ENCODE data around the gene TLR7.

DNA sequence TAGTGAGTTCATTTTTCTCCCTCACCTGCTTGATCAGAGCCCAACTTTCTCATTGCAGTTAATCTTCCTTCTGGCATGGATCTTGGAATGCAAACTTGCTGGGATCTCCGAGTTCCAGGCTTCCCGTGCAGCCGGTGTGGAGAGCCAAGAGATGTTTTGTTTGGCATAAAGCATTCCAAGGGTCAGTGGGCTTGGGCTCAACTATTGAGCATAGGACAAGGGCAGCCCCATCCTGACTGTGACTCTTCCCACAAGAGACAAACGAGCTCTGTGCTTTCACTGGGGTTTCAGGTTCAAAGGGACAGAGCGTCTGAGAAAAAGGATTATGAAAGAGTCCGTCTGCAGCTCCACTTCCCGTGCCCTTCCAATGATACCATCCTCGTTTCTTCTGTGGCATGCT lies 10.5 kb downstream of the TLR7 start:
- TF ChIP-seq, protein P1, sequence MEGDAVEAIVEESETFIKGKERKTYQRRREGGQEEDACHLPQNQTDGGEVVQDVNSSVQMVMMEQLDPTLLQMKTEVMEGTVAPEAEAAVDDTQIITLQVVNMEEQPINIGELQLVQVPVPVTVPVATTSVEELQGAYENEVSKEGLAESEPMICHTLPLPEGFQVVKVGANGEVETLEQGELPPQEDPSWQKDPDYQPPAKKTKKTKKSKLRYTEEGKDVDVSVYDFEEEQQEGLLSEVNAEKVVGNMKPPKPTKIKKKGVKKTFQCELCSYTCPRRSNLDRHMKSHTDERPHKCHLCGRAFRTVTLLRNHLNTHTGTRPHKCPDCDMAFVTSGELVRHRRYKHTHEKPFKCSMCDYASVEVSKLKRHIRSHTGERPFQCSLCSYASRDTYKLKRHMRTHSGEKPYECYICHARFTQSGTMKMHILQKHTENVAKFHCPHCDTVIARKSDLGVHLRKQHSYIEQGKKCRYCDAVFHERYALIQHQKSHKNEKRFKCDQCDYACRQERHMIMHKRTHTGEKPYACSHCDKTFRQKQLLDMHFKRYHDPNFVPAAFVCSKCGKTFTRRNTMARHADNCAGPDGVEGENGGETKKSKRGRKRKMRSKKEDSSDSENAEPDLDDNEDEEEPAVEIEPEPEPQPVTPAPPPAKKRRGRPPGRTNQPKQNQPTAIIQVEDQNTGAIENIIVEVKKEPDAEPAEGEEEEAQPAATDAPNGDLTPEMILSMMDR (IDR thresholded peaks at IDR 0.05), result no peak
- TF ChIP-seq POLR2A (IDR thresholded peaks at IDR 0.05; ENCODE audit: low read depth), result no peak
- TF ChIP-seq POLR2AphosphoS5 (IDR thresholded peaks at IDR 0.05), result no peak
